ENCODE measurements around the gene BAZ1B.
"Not testable (repeated sequence)": the region's sequence is repeated elsewhere in the genome, so short reads cannot be mapped to it uniquely, and the experiment has no call there.

The BAZ1B gene

GRCh38 chr7:73423519-73424488 is 98.3 kb downstream of the BAZ1B start:
- DNase-seq, result no peak

- DNase-seq, result not testable (repeated sequence)
These were observed 101.5 kb downstream of the BAZ1B start for GRCh38 chr7:73420610-73421009.

- not testable (repeated sequence) for DNase-seq
These were observed 102.1 kb downstream of the BAZ1B start for GRCh38 chr7:73420016-73420415.

- DNase-seq, result no peak
These were observed 103.9 kb downstream of the BAZ1B start for GRCh38 chr7:73418113-73418703.

DNA sequence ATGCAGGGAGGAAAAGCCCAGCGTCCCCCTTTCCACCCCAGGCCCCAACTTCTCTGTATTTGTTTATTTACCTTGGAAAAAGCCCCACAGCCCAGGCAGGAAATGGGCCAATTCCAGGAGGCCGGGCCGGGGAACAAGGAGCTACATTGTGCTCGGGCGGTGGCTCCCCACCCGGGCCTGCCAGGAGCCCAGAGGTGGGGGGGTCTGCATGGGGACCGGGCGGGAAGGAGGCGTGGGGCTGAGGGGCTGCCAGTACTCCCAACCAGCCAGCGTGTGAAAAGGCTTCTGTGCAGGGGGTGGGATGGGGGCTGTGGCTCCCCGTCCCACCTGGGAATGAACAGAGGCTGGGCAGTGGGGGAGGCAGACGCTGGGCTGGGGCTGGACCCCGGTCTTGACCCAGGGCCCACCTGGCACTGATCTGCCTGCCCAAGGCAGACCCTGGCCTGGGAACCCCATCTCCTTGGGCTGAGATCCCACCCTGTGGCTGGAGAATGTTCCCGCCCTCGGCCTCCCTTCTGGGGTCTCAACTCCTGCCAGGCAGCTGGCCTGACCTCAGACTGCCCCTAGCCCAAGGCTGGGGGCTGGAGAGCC is 111.5 kb downstream of the BAZ1B start:
- DNase-seq, result not testable (repeated sequence)

DNA sequence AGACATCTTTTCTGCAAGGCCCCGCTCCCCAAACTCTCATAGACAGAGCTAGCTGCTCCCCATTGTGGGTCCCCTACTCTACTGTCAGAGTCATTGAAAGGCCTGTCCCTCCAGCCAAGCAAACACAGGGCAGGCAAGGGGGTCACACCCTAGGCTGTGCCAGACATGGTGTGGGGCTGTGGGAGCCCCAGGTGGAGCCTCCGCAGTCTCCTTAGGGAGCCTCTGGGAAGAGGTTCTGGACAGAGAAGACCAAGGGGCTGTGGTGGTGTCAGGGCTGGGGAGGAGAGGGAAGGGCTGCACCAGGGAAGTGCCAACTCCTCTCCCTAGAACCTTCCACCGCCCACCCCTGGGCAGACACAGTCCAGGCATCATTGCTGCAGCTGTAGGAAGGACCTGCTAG is 117.2 kb downstream of the BAZ1B start:
- not testable (repeated sequence) for DNase-seq

DNA sequence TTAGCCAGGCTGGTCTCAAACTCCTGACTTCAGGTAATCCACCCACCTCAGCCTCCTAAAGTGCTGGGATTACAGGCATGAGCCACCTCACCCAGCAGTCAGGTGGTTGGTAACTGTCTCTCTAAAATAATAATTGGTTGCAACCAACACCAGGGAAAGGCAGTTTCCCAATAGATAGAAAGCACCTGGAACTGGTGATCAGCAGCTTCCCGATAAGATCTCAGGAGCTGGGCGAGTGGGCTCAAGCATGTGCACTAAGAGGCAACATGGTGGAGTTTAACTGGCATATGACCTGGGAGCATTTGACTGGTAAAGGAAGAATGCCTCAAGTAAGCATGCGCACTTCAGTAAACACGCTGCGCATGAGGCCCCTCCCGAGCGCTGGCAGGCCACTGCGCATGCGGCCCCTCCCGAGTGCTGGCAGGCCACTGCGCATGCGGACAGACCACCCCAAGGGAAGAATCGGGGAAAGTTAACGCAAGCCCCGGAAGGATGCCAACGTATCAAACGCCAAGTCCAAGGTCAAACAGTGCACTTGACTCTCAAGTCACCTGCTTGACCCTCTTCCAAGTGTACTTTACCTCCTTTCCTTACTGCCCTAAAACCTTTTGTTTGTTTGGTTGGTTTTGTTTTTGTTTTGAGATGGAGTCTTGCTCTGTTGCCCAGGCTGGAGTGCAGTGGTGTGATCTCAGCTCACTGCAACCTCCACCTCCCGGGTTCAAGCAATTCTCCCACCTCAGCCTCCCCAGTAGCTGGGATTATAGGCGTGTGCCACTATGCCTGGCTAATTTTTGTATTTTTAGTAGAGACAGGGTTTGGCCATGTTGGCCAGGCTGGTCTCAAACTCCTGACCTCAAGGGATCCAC is 122.7 kb downstream of the BAZ1B start:
- not testable (repeated sequence) for DNase-seq

- no peak for DNase-seq
These were observed 124.4 kb downstream of the BAZ1B start for GRCh38 chr7:73397521-73398281.

- no peak for DNase-seq
These were observed 126.3 kb downstream of the BAZ1B start for GRCh38 chr7:73395538-73396503.

- no peak for DNase-seq
These were observed 127.7 kb downstream of the BAZ1B start for GRCh38 chr7:73394422-73394821.

DNA sequence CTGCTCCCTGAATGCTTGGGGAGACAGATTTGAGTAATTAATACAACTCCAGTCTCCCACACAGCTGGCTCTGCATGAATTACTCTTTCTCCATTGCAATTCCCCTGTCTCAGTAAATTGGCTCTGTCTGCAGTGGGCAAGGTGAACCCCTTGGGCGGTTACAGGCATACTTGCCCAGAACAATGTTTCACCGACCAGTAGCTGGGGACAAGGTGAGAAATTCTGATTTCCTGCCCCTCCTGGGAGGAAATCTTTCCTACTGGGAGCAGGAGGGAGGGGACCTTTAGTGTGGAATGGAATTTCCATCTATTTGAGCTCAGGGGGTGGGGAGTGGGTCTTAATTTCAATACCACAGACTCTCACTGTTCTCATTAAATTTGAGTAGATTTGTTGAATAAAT is 130.7 kb downstream of the BAZ1B start:
- no peak for DNase-seq

All from NCI-H1417 treated with DMSO at 0.1 percent for 48 hours (cell line).